ENCODE data around the gene CCNY.

The CCNY gene

GRCh38 chr10:35598379-35598778 is 262.1 kb downstream of the CCNY start:
- DNase-seq, result no peak

- DNase-seq, result no peak
Measured at GRCh38 chr10:35600193-35600592, 263.9 kb downstream of the CCNY start.

- no peak for DNase-seq
Measured at GRCh38 chr10:35605191-35605590, 268.9 kb downstream of the CCNY start, which contains the start of gene GJD4. Gene GJD4 (plus strand): TSS chr10:35605341. CDS start chr10:35605568, 227 bp downstream.

- no peak for DNase-seq
Measured at GRCh38 chr10:35606430-35606829, 270.1 kb downstream of the CCNY start.

- no peak for DNase-seq
Measured at GRCh38 chr10:35607475-35608327, 271.4 kb downstream of the CCNY start.

- DNase-seq, result no peak
Measured at GRCh38 chr10:35608328-35608672, 272.0 kb downstream of the CCNY start.

GRCh38 chr10:35611750-35612149 is 275.4 kb downstream of the CCNY start:
- DNase-seq, result no peak

GRCh38 chr10:35612385-35613106 is 276.2 kb downstream of the CCNY start:
- no peak for DNase-seq

GRCh38 chr10:35613107-35613440 is 276.8 kb downstream of the CCNY start:
- DNase-seq, result no peak

- DNase-seq, result no peak
Measured at GRCh38 chr10:35613597-35614226, 277.4 kb downstream of the CCNY start.

- DNase-seq, result no peak
Measured at GRCh38 chr10:35614312-35614711, 278.0 kb downstream of the CCNY start.
